Central memory CD8-positive, alpha-beta T cell (primary cell): Measurements from ENCODE around the gene ZFP90.
"Not testable (repeated sequence)": the region's sequence is repeated elsewhere in the genome, so short reads cannot be mapped to it uniquely, and the experiment has no call there.

Experiments
- ATAC-seq: fragments of 150-1000 bp; cut with Tn5 transposase; replicated peaks from 2 replicates; pipeline ENCODE4 v1.10.0; 2022; ENCODE audit warnings: mild to moderate bottlenecking, moderate FRiP score, moderate number of reproducible peaks; ENCODE audit not compliant: poor library complexity, severe bottlenecking; ENCODE audit errors: extremely low read depth
- DNase-seq, 2 donors: peaks; one replicate each; pipeline ENCODE4 v3.0.0; 2021; ENCODE audit warnings: low spot score in 2 of 2
- H3K27ac Mint-ChIP-seq: one replicate; pipeline ENCODE4 v1.8.0; 2022; ENCODE audit warnings: low read depth, mild to moderate bottlenecking, moderate library complexity, mixed read lengths
- H3K27me3 Mint-ChIP-seq: one replicate; pipeline ENCODE4 v1.8.0; 2022; ENCODE audit warnings: mixed read lengths
- H3K36me3 Mint-ChIP-seq: one replicate; pipeline ENCODE4 v1.8.0; 2022; ENCODE audit warnings: mild to moderate bottlenecking, moderate library complexity, mixed read lengths; ENCODE audit not compliant: insufficient read depth
- H3K4me1 Mint-ChIP-seq: one replicate; pipeline ENCODE4 v1.8.0; 2022; ENCODE audit warnings: mixed read lengths
- H3K4me3 Mint-ChIP-seq: one replicate; pipeline ENCODE4 v1.8.0; 2022; ENCODE audit warnings: mild to moderate bottlenecking, moderate library complexity, mixed read lengths
- H3K9me3 Mint-ChIP-seq: one replicate; pipeline ENCODE4 v1.8.0; 2022; ENCODE audit warnings: mixed read lengths

ZFP90 gene

GRCh38 chr16:68538880-68539701 is at the start of gene ZFP90:
ZFP90 (plus strand) TSS chr16:68539291; CDS start chr16:68539793, 502 bp downstream.
- Mint-ChIP-seq H3K27ac (peak within 1 kb of the TSS; percentile 95), H3K9me3 (no peaks in the 10 kb centered on the region), H3K36me3 (peaks cover 16% of the 10 kb centered on the region), H3K27me3 (no peaks in the 10 kb centered on the region), H3K4me1 (peaks cover 28% of the 10 kb centered on the region), H3K4me3 (peak within 1 kb of the TSS; percentile 94)
- DNase-seq (peak; percentile 64 to 72), ATAC-seq (peak; percentile 89)

GRCh38 chr16:68490358-68490757 is 48.7 kb upstream of the ZFP90 start:
- DNase-seq (no peak), ATAC-seq (no peak)
- H3K27ac Mint-ChIP-seq, result no peak overlapping the region
- no peak overlapping the region for H3K4me3 Mint-ChIP-seq
- H3K9me3 Mint-ChIP-seq, result no peaks in the 10 kb centered on the region
- H3K27me3 Mint-ChIP-seq, result peaks cover 11% of the 10 kb centered on the region
- no peaks in the 10 kb centered on the region for H3K4me1 Mint-ChIP-seq
- H3K36me3 Mint-ChIP-seq, result no peaks in the 10 kb centered on the region

GRCh38 chr16:68490829-68491575 is 48.1 kb upstream of the ZFP90 start:
- Mint-ChIP-seq H3K36me3 (no peaks in the 10 kb centered on the region), H3K27me3 (peaks cover 11% of the 10 kb centered on the region), H3K4me3 (no peak overlapping the region), H3K27ac (no peak overlapping the region), H3K4me1 (no peaks in the 10 kb centered on the region), H3K9me3 (no peaks in the 10 kb centered on the region)
- ATAC-seq (no peak), DNase-seq (no peak)

GRCh38 chr16:68491576-68491950 is 47.5 kb upstream of the ZFP90 start:
- H3K9me3 Mint-ChIP-seq, result no peaks in the 10 kb centered on the region
- no peaks in the 10 kb centered on the region for H3K36me3 Mint-ChIP-seq
- H3K27ac Mint-ChIP-seq, result no peak overlapping the region
- ATAC-seq, result no peak
- no peak overlapping the region for H3K4me3 Mint-ChIP-seq
- H3K4me1 Mint-ChIP-seq, result no peaks in the 10 kb centered on the region
- H3K27me3 Mint-ChIP-seq, result peaks cover 10% of the 10 kb centered on the region
- DNase-seq, result no peak

- Mint-ChIP-seq H3K4me3 (no peak overlapping the region), H3K36me3 (no peaks in the 10 kb centered on the region), H3K9me3 (no peaks in the 10 kb centered on the region), H3K4me1 (no peaks in the 10 kb centered on the region), H3K27ac (no peak overlapping the region), H3K27me3 (peaks cover 4% of the 10 kb centered on the region)
- DNase-seq (no peak), ATAC-seq (no peak)
Observed at GRCh38 chr16:68492151-68492542, 46.9 kb upstream of the ZFP90 start.

GRCh38 chr16:68492543-68493411 is 46.3 kb upstream of the ZFP90 start:
- H3K4me1 Mint-ChIP-seq, result no peaks in the 10 kb centered on the region
- H3K27me3 Mint-ChIP-seq, result no peaks in the 10 kb centered on the region
- no peaks in the 10 kb centered on the region for H3K9me3 Mint-ChIP-seq
- no peak overlapping the region for H3K27ac Mint-ChIP-seq
- H3K4me3 Mint-ChIP-seq, result no peak overlapping the region
- H3K36me3 Mint-ChIP-seq, result no peaks in the 10 kb centered on the region
- DNase-seq (no peak), ATAC-seq (no peak)

- H3K4me1 Mint-ChIP-seq, result no peaks in the 10 kb centered on the region
- no peak for DNase-seq
- no peaks in the 10 kb centered on the region for H3K9me3 Mint-ChIP-seq
- H3K36me3 Mint-ChIP-seq, result no peaks in the 10 kb centered on the region
- no peaks in the 10 kb centered on the region for H3K27me3 Mint-ChIP-seq
- H3K4me3 Mint-ChIP-seq, result no peak overlapping the region
- ATAC-seq, result no peak
- H3K27ac Mint-ChIP-seq, result no peak overlapping the region
Observed at GRCh38 chr16:68493412-68494070, 45.5 kb upstream of the ZFP90 start.

- DNase-seq, H3K36me3 Mint-ChIP-seq, H3K4me3 Mint-ChIP-seq, H3K27ac Mint-ChIP-seq, H3K27me3 Mint-ChIP-seq, H3K4me1 Mint-ChIP-seq, ATAC-seq, H3K9me3 Mint-ChIP-seq: not testable (repeated sequence)
Observed at GRCh38 chr16:68494261-68494660, 44.8 kb upstream of the ZFP90 start.

GRCh38 chr16:68496689-68497088 is 42.4 kb upstream of the ZFP90 start:
- Mint-ChIP-seq H3K36me3 (peaks cover 1% of the 10 kb centered on the region), H3K27ac (no peak overlapping the region), H3K27me3 (no peaks in the 10 kb centered on the region), H3K4me1 (no peaks in the 10 kb centered on the region), H3K4me3 (no peak overlapping the region), H3K9me3 (no peaks in the 10 kb centered on the region)
- DNase-seq (no peak), ATAC-seq (no peak)

- ATAC-seq, result no peak
- peaks cover 1% of the 10 kb centered on the region for H3K36me3 Mint-ChIP-seq
- H3K4me1 Mint-ChIP-seq, result no peaks in the 10 kb centered on the region
- no peaks in the 10 kb centered on the region for H3K9me3 Mint-ChIP-seq
- H3K27ac Mint-ChIP-seq, result no peak overlapping the region
- DNase-seq, result no peak
- no peak overlapping the region for H3K4me3 Mint-ChIP-seq
- H3K27me3 Mint-ChIP-seq, result no peaks in the 10 kb centered on the region
Observed at GRCh38 chr16:68499006-68499405, 40.1 kb upstream of the ZFP90 start.

- Mint-ChIP-seq H3K27ac (no peak overlapping the region), H3K4me1 (no peaks in the 10 kb centered on the region), H3K27me3 (no peaks in the 10 kb centered on the region), H3K36me3 (peaks cover 1% of the 10 kb centered on the region), H3K4me3 (no peak overlapping the region), H3K9me3 (no peaks in the 10 kb centered on the region)
- ATAC-seq, result no peak
- DNase-seq, result no peak
Observed at GRCh38 chr16:68503334-68503733, 35.8 kb upstream of the ZFP90 start.

GRCh38 chr16:68504066-68504465 is 35.0 kb upstream of the ZFP90 start:
- peaks cover under 1% of the 10 kb centered on the region for H3K36me3 Mint-ChIP-seq
- ATAC-seq, result no peak
- no peak overlapping the region for H3K4me3 Mint-ChIP-seq
- H3K27me3 Mint-ChIP-seq, result peaks cover 6% of the 10 kb centered on the region
- H3K9me3 Mint-ChIP-seq, result no peaks in the 10 kb centered on the region
- H3K4me1 Mint-ChIP-seq, result no peaks in the 10 kb centered on the region
- no peak for DNase-seq
- H3K27ac Mint-ChIP-seq, result no peak overlapping the region
